H1 (cell line): Measurements from ENCODE around the gene CDC26. TPM values are rescaled to one million over a fixed set of nuclear protein-coding genes. Genes with fewer than 3 reads are reported as not detected.

Experiments
- CTCF ChIA-PET: fragments of 300-600 bp; sonication (Branson Sonifier 250); formaldehyde crosslinking; loops from one replicate; lab custom pipeline; 2021; ENCODE audit not compliant: partially characterized antibody; lab: Charles Lee
- POLR2A ChIA-PET: fragments of 300-600 bp; sonication (Branson Sonifier 250); formaldehyde crosslinking; loops from one replicate; lab custom pipeline; 2021; ENCODE audit warnings: inconsistent platforms; ENCODE audit not compliant: partially characterized antibody; lab: Charles Lee
- DNase-seq, 2 experiments: peaks; one replicate each; pipeline versions ENCODE4 v3.0.0 to v3.0.0-alpha.2; 2010 to 2022; ENCODE audit warnings: low spot score in 2 of 2, low read depth in 1 of 2, mixed read lengths in 1 of 2
- FAIRE-seq: peaks from 2 replicates; lab custom pipeline; 2011; peaks lifted over from hg19 to GRCh38; lab: Jason Lieb, UNC
- H2AFZ ChIP-seq: 2 replicates; pipeline ENCODE4 v1.8.1; 2012; ENCODE audit warnings: low read length, inconsistent platforms
- H2AK5ac ChIP-seq: 2 replicates; pipeline ENCODE4 v1.6.1; 2013; ENCODE audit warnings: low read depth, low read length
- H2BK120ac ChIP-seq: replicated peaks from 2 replicates; pipeline ENCODE3; 2013; ENCODE audit warnings: low read depth, low read length, inconsistent platforms
- H2BK12ac ChIP-seq: 2 replicates; pipeline ENCODE4 v1.6.1; 2013; ENCODE audit warnings: low read depth, low read length
- H2BK15ac ChIP-seq: 2 replicates; pipeline ENCODE4 v1.6.1; 2013; ENCODE audit warnings: low read length
- H2BK20ac ChIP-seq: 2 replicates; pipeline ENCODE4 v1.6.1; 2013; ENCODE audit warnings: low read length
- H2BK5ac ChIP-seq: 2 replicates; pipeline ENCODE4 v1.6.1; 2013; ENCODE audit warnings: low read depth, low read length
- H3K14ac ChIP-seq: 2 replicates; pipeline ENCODE4 v1.6.1; 2013; ENCODE audit warnings: inconsistent platforms; ENCODE audit not compliant: insufficient read length
- H3K18ac ChIP-seq: 2 replicates; pipeline ENCODE4 v1.6.1; 2013; ENCODE audit warnings: low read length; ENCODE audit errors: extremely low read depth
- H3K23ac ChIP-seq: 2 replicates; pipeline ENCODE4 v1.6.1; 2013; ENCODE audit warnings: inconsistent platforms; ENCODE audit not compliant: insufficient read length
- H3K23me2 ChIP-seq: 2 replicates; pipeline ENCODE4 v1.6.1; 2013; ENCODE audit warnings: low read depth, low read length
- H3K27ac ChIP-seq: 2 replicates; pipeline ENCODE4 v1.6.1; 2011; ENCODE audit warnings: low read depth, low read length, inconsistent platforms
- H3K27me3 ChIP-seq, 4 experiments: replicated peaks in 1 of 4; 1 replicate in 1 of 4; 2 replicates in 3 of 4; pipeline versions ENCODE4 v1.6.1 to v1.8.1; 2011 to 2013; ENCODE audit warnings: low read length in 3 of 4, mild to moderate bottlenecking in 3 of 4, inconsistent platforms in 2 of 4, mixed read lengths in 2 of 4, moderate library complexity in 1 of 4; ENCODE audit not compliant: control insufficient read depth in 3 of 4, insufficient read depth in 3 of 4; ENCODE audit errors: extremely low read depth in 1 of 4
- H3K36me3 ChIP-seq, 4 experiments: 2 replicates each; pipeline versions ENCODE4 v1.6.1 to v1.8.1; 2011 to 2013; ENCODE audit warnings: mild to moderate bottlenecking in 4 of 4, low read length in 3 of 4, moderate library complexity in 2 of 4, control low read depth in 1 of 4, inconsistent platforms in 1 of 4; ENCODE audit not compliant: insufficient read depth in 4 of 4, control insufficient read depth in 2 of 4
- H3K4ac ChIP-seq: replicated peaks from 2 replicates; pipeline ENCODE3; 2013; ENCODE audit warnings: low read length, low read depth, mixed read lengths, inconsistent platforms; ENCODE audit not compliant: insufficient read length
- H3K4me1 ChIP-seq, 4 experiments: replicated peaks in 1 of 4; 1 replicate in 1 of 4; 2 replicates in 3 of 4; pipeline versions ENCODE4 v1.6.1 to v1.8.1; 2011 to 2013; ENCODE audit warnings: low read length in 3 of 4, inconsistent platforms in 2 of 4, mixed read lengths in 1 of 4; ENCODE audit not compliant: insufficient read depth in 4 of 4, control insufficient read depth in 3 of 4
- H3K4me2 ChIP-seq, 2 experiments: 2 replicates each; pipeline versions ENCODE4 v1.6.1 to v1.8.1; 2011 to 2013; ENCODE audit warnings: low read depth in 2 of 2, low read length in 2 of 2, control low read depth in 1 of 2, inconsistent platforms in 1 of 2, mild to moderate bottlenecking in 1 of 2; ENCODE audit not compliant: insufficient read depth in 1 of 2
- H3K4me3 ChIP-seq, 4 experiments: fragments of 200-600, 300-600 bp in 1 of 4; sonication (generic), shearing (Covaris generic), sonication (Bioruptor Twin) in 1 of 4; 2 replicates each; pipeline versions ENCODE4 v1.5.1 to v1.8.1; 2011 to 2016; ENCODE audit warnings: low read length in 4 of 4, low read depth in 3 of 4, control low read depth in 2 of 4, inconsistent platforms in 2 of 4, mild to moderate bottlenecking in 2 of 4, mixed read lengths in 1 of 4, moderate library complexity in 1 of 4; ENCODE audit not compliant: insufficient read depth in 2 of 4; ENCODE audit errors: extremely low read depth in 1 of 4
- H3K56ac ChIP-seq: replicated peaks from 2 replicates; pipeline ENCODE3; 2013; ENCODE audit warnings: low read depth, mild to moderate bottlenecking, mixed read lengths, low read length, inconsistent platforms; ENCODE audit not compliant: insufficient read length
- H3K79me1 ChIP-seq: 2 replicates; pipeline ENCODE4 v1.6.1; 2013; ENCODE audit warnings: low read depth, low read length, control low read depth
- H3K79me2 ChIP-seq, 2 experiments: 2 replicates each; pipeline versions ENCODE4 v1.6.1 to v1.8.1; 2012 to 2013; ENCODE audit warnings: low read length in 2 of 2, mild to moderate bottlenecking in 2 of 2, inconsistent platforms in 1 of 2; ENCODE audit not compliant: insufficient read depth in 2 of 2, control insufficient read depth in 1 of 2
- H3K9ac ChIP-seq, 4 experiments: replicated peaks in 1 of 4; 1 replicate in 1 of 4; 2 replicates in 3 of 4; pipeline versions ENCODE4 v1.6.1 to v1.8.1; 2011 to 2013; ENCODE audit warnings: low read depth in 3 of 4, low read length in 3 of 4, control low read depth in 2 of 4, mild to moderate bottlenecking in 2 of 4, moderate library complexity in 2 of 4, inconsistent platforms in 1 of 4; ENCODE audit errors: extremely low read depth in 1 of 4
- H3K9me3 ChIP-seq, 2 experiments: 2 replicates each; pipeline versions ENCODE4 v1.6.1 to v1.8.1; 2012 to 2013; ENCODE audit warnings: mild to moderate bottlenecking in 2 of 2, moderate library complexity in 2 of 2, control low read depth in 1 of 2, inconsistent platforms in 1 of 2, low read depth in 1 of 2, low read length in 1 of 2, mixed read lengths in 1 of 2; ENCODE audit not compliant: insufficient read depth in 2 of 2
- H4K20me1 ChIP-seq, 2 experiments: replicated peaks in 1 of 2; 2 replicates each; pipeline versions ENCODE3 to v1.8.1; 2011 to 2013; ENCODE audit warnings: inconsistent platforms in 2 of 2, low read length in 2 of 2, mild to moderate bottlenecking in 1 of 2; ENCODE audit not compliant: insufficient read depth in 2 of 2, control insufficient read depth in 1 of 2
- H4K5ac ChIP-seq: 2 replicates; pipeline ENCODE4 v1.6.1; 2013; ENCODE audit warnings: low read length, low read depth, mixed read lengths, inconsistent platforms; ENCODE audit not compliant: insufficient read length
- H4K8ac ChIP-seq: 2 replicates; pipeline ENCODE4 v1.8.0; 2013; ENCODE audit warnings: mild to moderate bottlenecking, moderate library complexity, low read length, inconsistent platforms; ENCODE audit not compliant: insufficient read depth; ENCODE audit errors: extremely low read depth
- H4K91ac ChIP-seq: replicated peaks from 2 replicates; pipeline ENCODE3; 2013; ENCODE audit warnings: low read length, mixed read lengths, inconsistent platforms; ENCODE audit not compliant: insufficient read length
- CBX5 ChIP-seq: fragments of 300-800, 300-1000 bp; sonication (generic); IDR thresholded peaks from 2 replicates; pipeline ENCODE4 v1.7.1; 2016; ENCODE audit warnings: antibody characterized with exemption, low read length, low read depth
- EGR1 ChIP-seq: IDR thresholded peaks from 2 replicates; pipeline ENCODE4 v1.6.1; 2011; ENCODE audit warnings: low read depth, low read length, borderline replicate concordance
- HDAC2 ChIP-seq, 2 experiments: fragments of 300-600 bp in 1 of 2; sonication (generic) in 1 of 2; IDR thresholded peaks; 2 replicates each; pipeline ENCODE4 v1.6.1; 2011 to 2012; ENCODE audit warnings: low read depth in 2 of 2, low read length in 2 of 2, mild to moderate bottlenecking in 2 of 2, moderate library complexity in 2 of 2, borderline replicate concordance in 1 of 2, inconsistent platforms in 1 of 2
- MAFK ChIP-seq: IDR thresholded peaks from 2 replicates; pipeline ENCODE4 v1.6.1; 2012; ENCODE audit warnings: low read depth, mild to moderate bottlenecking, improper control_type of control experiment, low read length
- TCF12 ChIP-seq: IDR thresholded peaks from 2 replicates; pipeline ENCODE4 v1.6.1; 2011; ENCODE audit warnings: low read depth, mild to moderate bottlenecking, low read length
- WGBS, 2 experiments: shearing (Covaris generic) in 1 of 2; methylation state at CpG; one replicate each; pipeline versions ENCODE4 v1.1.6 to v1.1.7; 2013 to 2015; ENCODE audit warnings: low lambda C conversion rate in 2 of 2, mixed read lengths in 2 of 2, inconsistent platforms in 1 of 2, low coverage in 1 of 2, missing lambda C conversion rate in 1 of 2; ENCODE audit not compliant: insufficient replicate concordance in 2 of 2, insufficient coverage in 1 of 2, insufficient read length in 1 of 2; ENCODE audit errors: extremely low coverage in 1 of 2, missing lambda C conversion rate in 1 of 2; 5-methylcytosine and 5-hydroxymethylcytosine counted together
- polyA plus RNA-seq, 7 experiments: library from polyadenylated mRNA; depleted of rRNA in 3 of 7; stranded (reverse) in 5 of 7; unstranded in 2 of 7; fragments of >200 nt in 5 of 7; fragments of 200-250 nt in 2 of 7; gene quantifications; 1 replicate in 5 of 7; 2 replicates in 1 of 7; 4 replicates in 1 of 7; pipeline versions ENCODE4 v1.2.1 to v1.2.3, GENCODE V29; 2011 to 2013; ENCODE audit warnings: missing spikeins in 2 of 7, mixed read lengths in 2 of 7
- total RNA-seq: library from RNA; stranded (reverse); fragmentation: NEBNext Ultra II Directional; extraction: Animal tissue kit (Norgen Biotek cat#: 25700); gene quantifications from 2 replicates; pipeline ENCODE4 v1.2.1, GENCODE V29; 2021

CDC26 gene
- total and polyA plus RNA-seq, 2 of the 8 experiments (the other 6 are each of a cell fraction or from before 2014, with no cell fraction given), result 31.5 to 41.9 TPM

GRCh38 chr9:113269871-113270270, 5.5 kb downstream of the CDC26 start:
- ChIA-PET CTCF (interaction anchor here (0.9 to 1.3 kb wide), 2 partner anchors 78 to 140 kb away, joined by 4 read pairs; no protein-coding TSS in a partner anchor), POLR2A (interaction anchor here (1.2 kb wide), 1 partner anchor 48 kb away, joined by 3 read pairs; the partner anchor contains the start of gene SLC31A1)
- TF ChIP-seq HDAC2 (IDR thresholded peaks at IDR 0.05; ENCODE audit: borderline replicate concordance in 1 of 2, low read depth in 2 of 2, low read length in 2 of 2) (no peak), EGR1 (no peak), TCF12 (no peak), MAFK (no peak), CBX5 (no peak)
- peaks cover 0 to 2% of the 10 kb centered on the region in 2 experiments for H4K20me1 ChIP-seq
- no peak overlapping the region for H3K9ac ChIP-seq
- no peak overlapping the region for H4K91ac ChIP-seq
- H4K5ac ChIP-seq, result no peak overlapping the region
- no peak overlapping the region for H3K27ac ChIP-seq
- H2BK120ac ChIP-seq, result no peak overlapping the region
- H3K4me2 ChIP-seq, result no peak overlapping the region
- no peaks in the 10 kb centered on the region for H3K27me3 ChIP-seq
- no peak overlapping the region for H4K8ac ChIP-seq
- no peak overlapping the region for H2AFZ ChIP-seq
- WGBS, 2 experiments, result 93% methylated on average over 2 of the region's 2 CpGs; no CpG with 5 or more reads in 1 of the 2 experiments
- H3K56ac ChIP-seq, result no peak overlapping the region
- H3K23ac ChIP-seq, result no peak overlapping the region
- no peaks in the 10 kb centered on the region for H3K4me1 ChIP-seq
- no peaks in the 10 kb centered on the region; a peak in 1 of 4 replicates for H3K79me2 ChIP-seq
- no peak overlapping the region for H2AK5ac ChIP-seq
- FAIRE-seq, result no peak
- no peak for DNase-seq
- H3K14ac ChIP-seq, result no peak overlapping the region
- H3K79me1 ChIP-seq, result no peaks in the 10 kb centered on the region
- no peak overlapping the region for H3K4ac ChIP-seq
- peaks cover 3 to 27% (median 16%) of the 10 kb centered on the region in 4 experiments for H3K36me3 ChIP-seq
- H2BK20ac ChIP-seq, result no peak overlapping the region
- no peak overlapping the region for H3K18ac ChIP-seq
- no peaks in the 10 kb centered on the region for H3K9me3 ChIP-seq
- H2BK12ac ChIP-seq, result no peak overlapping the region
- peaks cover 2% of the 10 kb centered on the region; the same call in 1 of the 2 replicates for H3K23me2 ChIP-seq
- no peak overlapping the region for H2BK15ac ChIP-seq
- H3K4me3 ChIP-seq, result no peak overlapping the region
- H2BK5ac ChIP-seq, result no peak overlapping the region
